Adipocyte (in vitro differentiated cells): ENCODE results near the gene UBE2R2.
"Not testable (repeated sequence)": the region's sequence is repeated elsewhere in the genome, so short reads cannot be mapped to it uniquely, and the experiment has no call there.

Experiments used
- DNase-seq: peaks from one replicate; pipeline ENCODE4 v3.0.0-alpha.2; 2015; ENCODE audit warnings: low read depth
- H3K27me3 ChIP-seq: replicated peaks from 2 replicates; pipeline ENCODE4 v1.7.0; 2013; ENCODE audit warnings: mild to moderate bottlenecking, low read length, moderate library complexity; ENCODE audit not compliant: control insufficient read depth, insufficient read depth
- H3K36me3 ChIP-seq: 2 replicates; pipeline ENCODE4 v1.7.0; 2013; ENCODE audit warnings: low read length, mild to moderate bottlenecking, moderate library complexity; ENCODE audit not compliant: control insufficient read depth, insufficient read depth, severe bottlenecking
- H3K4me1 ChIP-seq: 2 replicates; pipeline ENCODE4 v1.7.0; 2013; ENCODE audit warnings: mild to moderate bottlenecking, low read length, moderate library complexity; ENCODE audit not compliant: control insufficient read depth, insufficient read depth
- H3K4me3 ChIP-seq: 2 replicates; pipeline ENCODE4 v1.7.0; 2013; ENCODE audit warnings: mild to moderate bottlenecking, low read length, moderate library complexity
- H3K9ac ChIP-seq: 2 replicates; pipeline ENCODE4 v1.7.0; 2013; ENCODE audit warnings: mild to moderate bottlenecking, low read length, moderate library complexity
- H3K9me3 ChIP-seq: 2 replicates; pipeline ENCODE4 v1.7.0; 2013; ENCODE audit warnings: mild to moderate bottlenecking, low read length, moderate library complexity; ENCODE audit not compliant: control insufficient read depth

Gene UBE2R2

GRCh38 chr9:33942471-33943083 is 125.6 kb downstream of the UBE2R2 start:
- Histone ChIP-seq H3K9ac (no peak overlapping the region), H3K4me1 (peaks cover 27% of the 10 kb centered on the region), H3K27me3 (no peaks in the 10 kb centered on the region), H3K9me3 (no peaks in the 10 kb centered on the region), H3K4me3 (no peak overlapping the region), H3K36me3 (peaks cover 51% of the 10 kb centered on the region)
- peak; percentile 91 for DNase-seq

DNA sequence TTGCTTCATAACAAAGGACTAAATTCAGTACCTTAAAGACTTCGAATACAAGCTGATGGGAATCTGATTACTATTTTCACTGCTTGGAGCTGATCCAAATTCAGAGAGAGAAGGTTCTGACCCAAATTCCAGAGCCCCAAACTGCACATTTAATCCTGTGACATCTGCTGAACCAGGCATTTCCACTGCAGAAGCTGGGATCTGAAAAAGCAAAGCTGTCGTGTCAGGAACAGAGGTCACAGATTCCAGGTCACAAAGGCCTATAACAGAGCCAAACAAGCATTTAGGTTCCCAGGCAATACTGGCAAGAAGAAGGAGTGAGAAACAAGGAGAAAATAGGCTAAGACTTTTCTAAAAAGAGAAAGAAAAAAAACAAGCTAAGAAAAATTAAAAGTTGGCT is 126.4 kb downstream of the UBE2R2 start:
- H3K36me3 ChIP-seq = peaks cover 52% of the 10 kb centered on the region
- H3K9ac ChIP-seq = no peak overlapping the region
- no peaks in the 10 kb centered on the region for H3K9me3 ChIP-seq
- peak; percentile 25 for DNase-seq
- peaks cover 28% of the 10 kb centered on the region for H3K4me1 ChIP-seq
- H3K4me3 ChIP-seq = no peak overlapping the region
- H3K27me3 ChIP-seq = no peaks in the 10 kb centered on the region

DNA sequence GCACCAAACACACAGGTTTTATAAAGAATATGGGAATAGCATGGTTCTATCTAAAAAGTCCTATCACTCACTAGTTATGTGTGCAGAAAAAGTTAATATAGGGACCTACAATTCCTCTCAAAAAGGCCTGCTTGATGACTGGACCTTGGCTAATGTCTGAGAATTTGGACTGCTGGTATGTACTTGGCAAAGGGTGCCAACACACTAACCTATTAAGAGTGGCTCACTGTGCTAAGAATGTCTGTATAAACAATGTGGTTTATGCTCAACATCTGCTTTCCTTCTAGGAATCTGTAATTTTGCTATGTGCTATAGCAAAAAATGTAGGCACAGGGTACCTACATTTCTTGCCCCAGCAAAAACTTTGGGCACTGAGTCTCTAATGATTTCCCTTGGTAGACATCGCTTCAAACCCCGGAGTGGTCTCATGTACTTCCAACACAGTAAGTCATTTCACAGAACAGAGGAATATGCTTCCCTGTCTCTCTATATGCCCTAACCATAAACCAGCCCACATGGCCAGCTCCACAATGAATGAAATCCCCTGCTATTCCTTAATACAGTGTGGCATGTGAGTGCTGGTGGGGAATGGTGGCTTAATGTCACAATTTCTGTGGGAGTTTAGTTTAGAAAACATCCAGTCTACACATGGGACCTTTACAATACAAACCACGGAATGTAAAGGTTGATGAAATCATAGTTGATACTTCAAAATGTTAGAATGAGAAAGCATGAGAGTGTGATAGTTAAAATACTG is 130.0 kb downstream of the UBE2R2 start:
- Histone ChIP-seq H3K4me3 (no peak overlapping the region), H3K4me1 (peaks cover 28% of the 10 kb centered on the region), H3K36me3 (peaks cover 38% of the 10 kb centered on the region), H3K27me3 (no peaks in the 10 kb centered on the region), H3K9me3 (no peaks in the 10 kb centered on the region), H3K9ac (no peak overlapping the region)
- peak; percentile 96 for DNase-seq

DNA sequence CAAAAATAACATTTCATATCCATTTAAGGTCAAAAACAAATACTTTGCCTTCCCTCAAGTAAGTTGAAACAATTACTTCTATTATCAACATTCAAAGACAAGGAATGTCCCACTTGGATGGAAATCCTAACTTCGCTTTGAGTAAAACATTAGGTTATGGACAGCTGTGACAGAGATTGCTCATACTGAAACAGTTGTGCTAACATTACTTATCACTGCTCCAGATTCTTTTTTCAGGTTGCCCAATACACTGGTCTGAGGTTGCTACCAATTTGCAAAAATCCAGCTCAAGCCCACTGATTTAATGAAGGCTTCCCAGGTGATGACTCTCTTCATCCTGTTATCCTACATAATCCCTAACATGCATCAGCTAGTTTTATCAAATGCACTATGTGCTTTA is 133.4 kb downstream of the UBE2R2 start:
- H3K9me3 ChIP-seq = no peaks in the 10 kb centered on the region
- H3K9ac ChIP-seq = no peak overlapping the region
- H3K4me3 ChIP-seq = no peak overlapping the region
- peak; percentile 18 for DNase-seq
- H3K4me1 ChIP-seq = peaks cover 16% of the 10 kb centered on the region
- H3K27me3 ChIP-seq = no peaks in the 10 kb centered on the region
- H3K36me3 ChIP-seq = peaks cover 47% of the 10 kb centered on the region

DNA sequence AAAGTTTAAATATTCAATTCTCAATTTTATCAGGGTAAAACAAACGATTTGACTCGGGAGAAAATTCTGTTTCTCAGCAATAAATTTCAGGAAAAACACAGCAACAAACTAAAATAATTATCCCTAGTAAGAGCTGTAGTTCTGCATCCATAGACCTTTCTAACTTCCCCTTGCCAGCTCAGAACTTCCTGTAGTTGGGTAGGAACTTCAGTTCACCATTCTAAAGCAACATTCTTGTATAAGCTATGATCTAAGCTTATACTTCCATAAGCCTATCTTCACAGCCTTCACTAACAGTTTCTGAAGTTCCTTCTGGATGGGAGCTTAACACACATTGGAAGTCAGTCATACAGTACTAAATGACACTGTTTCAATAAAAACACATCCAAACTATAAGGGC is 135.1 kb downstream of the UBE2R2 start:
- Histone ChIP-seq H3K27me3 (no peaks in the 10 kb centered on the region), H3K9me3 (no peaks in the 10 kb centered on the region), H3K4me3 (no peak overlapping the region), H3K9ac (no peak overlapping the region), H3K36me3 (peaks cover 57% of the 10 kb centered on the region), H3K4me1 (peaks cover 6% of the 10 kb centered on the region)
- no peak for DNase-seq

- Histone ChIP-seq H3K27me3 (no peaks in the 10 kb centered on the region), H3K4me3 (no peak overlapping the region), H3K4me1 (no peaks in the 10 kb centered on the region), H3K9ac (no peak overlapping the region), H3K9me3 (no peaks in the 10 kb centered on the region), H3K36me3 (peaks cover 74% of the 10 kb centered on the region)
- DNase-seq = no peak
Observed at GRCh38 chr9:33956544-33956943, 139.6 kb downstream of the UBE2R2 start.

DNA sequence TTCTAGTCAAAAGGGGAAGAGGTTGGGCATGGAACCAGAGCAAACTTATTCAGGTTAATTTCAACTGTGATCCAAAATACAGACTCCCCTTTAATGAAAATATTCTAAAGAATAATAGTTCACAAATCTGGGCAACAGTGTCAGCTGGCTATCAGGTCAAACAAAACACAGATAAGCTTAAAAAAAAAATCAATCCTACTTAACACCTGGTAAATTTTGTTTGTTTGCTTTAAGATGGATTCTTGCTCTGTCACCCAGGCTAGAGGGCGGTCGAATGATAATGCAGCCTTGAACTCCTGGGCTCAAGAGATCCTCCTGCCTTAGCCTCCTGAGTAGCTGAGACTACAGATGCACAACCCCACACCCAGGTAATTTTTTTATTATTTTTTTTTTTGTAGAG is 142.8 kb downstream of the UBE2R2 start:
- no peak for DNase-seq
- Histone ChIP-seq H3K4me3 (no peak overlapping the region), H3K9me3 (no peaks in the 10 kb centered on the region), H3K27me3 (no peaks in the 10 kb centered on the region), H3K9ac (no peak overlapping the region), H3K36me3 (peaks cover 54% of the 10 kb centered on the region), H3K4me1 (no peaks in the 10 kb centered on the region)

GRCh38 chr9:33962468-33962867 is 145.5 kb downstream of the UBE2R2 start:
- not testable (repeated sequence) for H3K27me3 ChIP-seq, H3K9me3 ChIP-seq, H3K9ac ChIP-seq, H3K4me3 ChIP-seq, DNase-seq, H3K4me1 ChIP-seq
- H3K36me3 ChIP-seq = peaks cover 33% of the 10 kb centered on the region

DNA sequence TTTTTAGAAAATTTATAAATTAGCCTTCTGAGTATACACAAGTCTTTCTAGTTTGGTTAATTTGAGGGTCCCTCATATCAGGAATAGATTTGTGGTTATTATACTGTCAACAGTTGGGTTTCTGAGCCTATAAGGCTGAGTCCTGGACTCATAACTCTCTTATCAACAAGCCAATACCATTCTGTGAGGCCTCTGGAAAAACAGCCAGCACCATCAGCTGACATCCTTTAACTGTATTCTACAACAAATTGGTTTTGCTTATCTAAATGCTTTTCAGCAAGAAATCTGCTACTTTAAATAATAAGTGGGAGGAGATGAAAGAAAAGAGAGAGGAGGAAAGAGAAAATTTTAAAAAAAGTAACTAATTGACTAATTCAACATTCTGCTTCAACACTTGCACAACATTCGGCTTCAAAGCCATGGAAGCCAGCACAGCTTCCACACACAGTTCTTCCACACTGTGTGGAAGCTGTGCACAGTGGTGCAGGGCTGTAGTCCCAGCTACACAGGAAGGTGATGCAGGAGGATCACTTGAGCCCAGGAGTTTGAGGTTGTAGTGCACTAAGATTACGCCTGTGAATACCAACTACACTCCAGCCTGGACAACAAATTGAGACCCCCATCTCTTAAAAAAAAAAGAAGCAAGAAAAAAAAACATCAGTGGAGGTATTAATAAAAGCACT is 147.3 kb downstream of the UBE2R2 start:
- no peak for DNase-seq
- H3K36me3 ChIP-seq = peaks cover 36% of the 10 kb centered on the region

More for the DNA sequence above, 147.3 kb downstream of the UBE2R2 start:
- Histone ChIP-seq H3K27me3 (no peaks in the 10 kb centered on the region), H3K9me3 (no peaks in the 10 kb centered on the region), H3K4me1 (no peaks in the 10 kb centered on the region), H3K9ac (no peak overlapping the region), H3K4me3 (no peak overlapping the region)
